H1 (cell line): ENCODE data around the gene CTNNA3. TPM values are rescaled to one million over a fixed set of nuclear protein-coding genes. Genes with fewer than 3 reads are reported as not detected.

Experiments used
- CTCF ChIA-PET: fragments of 300-600 bp; sonication (Branson Sonifier 250); formaldehyde crosslinking; loops from one replicate; lab custom pipeline; 2021; ENCODE audit not compliant: partially characterized antibody; lab: Charles Lee
- POLR2A ChIA-PET: fragments of 300-600 bp; sonication (Branson Sonifier 250); formaldehyde crosslinking; loops from one replicate; lab custom pipeline; 2021; ENCODE audit warnings: inconsistent platforms; ENCODE audit not compliant: partially characterized antibody; lab: Charles Lee
- DNase-seq, 2 experiments: peaks; one replicate each; pipeline versions ENCODE4 v3.0.0 to v3.0.0-alpha.2; 2010 to 2022; ENCODE audit warnings: low spot score in 2 of 2, low read depth in 1 of 2, mixed read lengths in 1 of 2
- FAIRE-seq: peaks from 2 replicates; lab custom pipeline; 2011; peaks lifted over from hg19 to GRCh38; lab: Jason Lieb, UNC
- H2AFZ ChIP-seq: 2 replicates; pipeline ENCODE4 v1.8.1; 2012; ENCODE audit warnings: low read length, inconsistent platforms
- H2AK5ac ChIP-seq: 2 replicates; pipeline ENCODE4 v1.6.1; 2013; ENCODE audit warnings: low read depth, low read length
- H2BK120ac ChIP-seq: replicated peaks from 2 replicates; pipeline ENCODE3; 2013; ENCODE audit warnings: low read depth, low read length, inconsistent platforms
- H2BK12ac ChIP-seq: 2 replicates; pipeline ENCODE4 v1.6.1; 2013; ENCODE audit warnings: low read depth, low read length
- H2BK15ac ChIP-seq: 2 replicates; pipeline ENCODE4 v1.6.1; 2013; ENCODE audit warnings: low read length
- H2BK20ac ChIP-seq: 2 replicates; pipeline ENCODE4 v1.6.1; 2013; ENCODE audit warnings: low read length
- H2BK5ac ChIP-seq: 2 replicates; pipeline ENCODE4 v1.6.1; 2013; ENCODE audit warnings: low read depth, low read length
- H3K14ac ChIP-seq: 2 replicates; pipeline ENCODE4 v1.6.1; 2013; ENCODE audit warnings: inconsistent platforms; ENCODE audit not compliant: insufficient read length
- H3K18ac ChIP-seq: 2 replicates; pipeline ENCODE4 v1.6.1; 2013; ENCODE audit warnings: low read length; ENCODE audit errors: extremely low read depth
- H3K23ac ChIP-seq: 2 replicates; pipeline ENCODE4 v1.6.1; 2013; ENCODE audit warnings: inconsistent platforms; ENCODE audit not compliant: insufficient read length
- H3K23me2 ChIP-seq: 2 replicates; pipeline ENCODE4 v1.6.1; 2013; ENCODE audit warnings: low read depth, low read length
- H3K27ac ChIP-seq: 2 replicates; pipeline ENCODE4 v1.6.1; 2011; ENCODE audit warnings: low read depth, low read length, inconsistent platforms
- H3K27me3 ChIP-seq, 4 experiments: replicated peaks in 1 of 4; 1 replicate in 1 of 4; 2 replicates in 3 of 4; pipeline versions ENCODE4 v1.6.1 to v1.8.1; 2011 to 2013; ENCODE audit warnings: low read length in 3 of 4, mild to moderate bottlenecking in 3 of 4, inconsistent platforms in 2 of 4, mixed read lengths in 2 of 4, moderate library complexity in 1 of 4; ENCODE audit not compliant: control insufficient read depth in 3 of 4, insufficient read depth in 3 of 4; ENCODE audit errors: extremely low read depth in 1 of 4
- H3K36me3 ChIP-seq, 4 experiments: 2 replicates each; pipeline versions ENCODE4 v1.6.1 to v1.8.1; 2011 to 2013; ENCODE audit warnings: mild to moderate bottlenecking in 4 of 4, low read length in 3 of 4, moderate library complexity in 2 of 4, control low read depth in 1 of 4, inconsistent platforms in 1 of 4; ENCODE audit not compliant: insufficient read depth in 4 of 4, control insufficient read depth in 2 of 4
- H3K4ac ChIP-seq: replicated peaks from 2 replicates; pipeline ENCODE3; 2013; ENCODE audit warnings: low read length, low read depth, mixed read lengths, inconsistent platforms; ENCODE audit not compliant: insufficient read length
- H3K4me1 ChIP-seq, 4 experiments: replicated peaks in 1 of 4; 1 replicate in 1 of 4; 2 replicates in 3 of 4; pipeline versions ENCODE4 v1.6.1 to v1.8.1; 2011 to 2013; ENCODE audit warnings: low read length in 3 of 4, inconsistent platforms in 2 of 4, mixed read lengths in 1 of 4; ENCODE audit not compliant: insufficient read depth in 4 of 4, control insufficient read depth in 3 of 4
- H3K4me2 ChIP-seq, 2 experiments: 2 replicates each; pipeline versions ENCODE4 v1.6.1 to v1.8.1; 2011 to 2013; ENCODE audit warnings: low read depth in 2 of 2, low read length in 2 of 2, control low read depth in 1 of 2, inconsistent platforms in 1 of 2, mild to moderate bottlenecking in 1 of 2; ENCODE audit not compliant: insufficient read depth in 1 of 2
- H3K4me3 ChIP-seq, 4 experiments: fragments of 200-600, 300-600 bp in 1 of 4; sonication (generic), shearing (Covaris generic), sonication (Bioruptor Twin) in 1 of 4; 2 replicates each; pipeline versions ENCODE4 v1.5.1 to v1.8.1; 2011 to 2016; ENCODE audit warnings: low read length in 4 of 4, low read depth in 3 of 4, control low read depth in 2 of 4, inconsistent platforms in 2 of 4, mild to moderate bottlenecking in 2 of 4, mixed read lengths in 1 of 4, moderate library complexity in 1 of 4; ENCODE audit not compliant: insufficient read depth in 2 of 4; ENCODE audit errors: extremely low read depth in 1 of 4
- H3K56ac ChIP-seq: replicated peaks from 2 replicates; pipeline ENCODE3; 2013; ENCODE audit warnings: low read depth, mild to moderate bottlenecking, mixed read lengths, low read length, inconsistent platforms; ENCODE audit not compliant: insufficient read length
- H3K79me1 ChIP-seq: 2 replicates; pipeline ENCODE4 v1.6.1; 2013; ENCODE audit warnings: low read depth, low read length, control low read depth
- H3K79me2 ChIP-seq, 2 experiments: 2 replicates each; pipeline versions ENCODE4 v1.6.1 to v1.8.1; 2012 to 2013; ENCODE audit warnings: low read length in 2 of 2, mild to moderate bottlenecking in 2 of 2, inconsistent platforms in 1 of 2; ENCODE audit not compliant: insufficient read depth in 2 of 2, control insufficient read depth in 1 of 2
- H3K9ac ChIP-seq, 4 experiments: replicated peaks in 1 of 4; 1 replicate in 1 of 4; 2 replicates in 3 of 4; pipeline versions ENCODE4 v1.6.1 to v1.8.1; 2011 to 2013; ENCODE audit warnings: low read depth in 3 of 4, low read length in 3 of 4, control low read depth in 2 of 4, mild to moderate bottlenecking in 2 of 4, moderate library complexity in 2 of 4, inconsistent platforms in 1 of 4; ENCODE audit errors: extremely low read depth in 1 of 4
- H3K9me3 ChIP-seq, 2 experiments: 2 replicates each; pipeline versions ENCODE4 v1.6.1 to v1.8.1; 2012 to 2013; ENCODE audit warnings: mild to moderate bottlenecking in 2 of 2, moderate library complexity in 2 of 2, control low read depth in 1 of 2, inconsistent platforms in 1 of 2, low read depth in 1 of 2, low read length in 1 of 2, mixed read lengths in 1 of 2; ENCODE audit not compliant: insufficient read depth in 2 of 2
- H4K20me1 ChIP-seq, 2 experiments: replicated peaks in 1 of 2; 2 replicates each; pipeline versions ENCODE3 to v1.8.1; 2011 to 2013; ENCODE audit warnings: inconsistent platforms in 2 of 2, low read length in 2 of 2, mild to moderate bottlenecking in 1 of 2; ENCODE audit not compliant: insufficient read depth in 2 of 2, control insufficient read depth in 1 of 2
- H4K5ac ChIP-seq: 2 replicates; pipeline ENCODE4 v1.6.1; 2013; ENCODE audit warnings: low read length, low read depth, mixed read lengths, inconsistent platforms; ENCODE audit not compliant: insufficient read length
- H4K8ac ChIP-seq: 2 replicates; pipeline ENCODE4 v1.8.0; 2013; ENCODE audit warnings: mild to moderate bottlenecking, moderate library complexity, low read length, inconsistent platforms; ENCODE audit not compliant: insufficient read depth; ENCODE audit errors: extremely low read depth
- H4K91ac ChIP-seq: replicated peaks from 2 replicates; pipeline ENCODE3; 2013; ENCODE audit warnings: low read length, mixed read lengths, inconsistent platforms; ENCODE audit not compliant: insufficient read length
- FOSL1 ChIP-seq: IDR thresholded peaks from 2 replicates; pipeline ENCODE4 v1.6.1; 2011; ENCODE audit warnings: mild to moderate bottlenecking, low read depth, low read length, moderate library complexity; ENCODE audit not compliant: insufficient read depth
- RAD21 ChIP-seq, 2 experiments: IDR thresholded peaks in 1 of 2; conservative IDR thresholded peaks in 1 of 2; 2 replicates each; pipeline ENCODE4 v1.6.1; 2011; ENCODE audit warnings: low read depth in 2 of 2, low read length in 2 of 2, improper control_type of control experiment in 1 of 2, inconsistent platforms in 1 of 2, mild to moderate bottlenecking in 1 of 2, moderate library complexity in 1 of 2
- SIRT6 ChIP-seq: IDR thresholded peaks from one replicate; pipeline ENCODE4 v1.7.1; 2012; ENCODE audit warnings: low read length, inconsistent platforms
- WGBS, 2 experiments: shearing (Covaris generic) in 1 of 2; methylation state at CpG; one replicate each; pipeline versions ENCODE4 v1.1.6 to v1.1.7; 2013 to 2015; ENCODE audit warnings: low lambda C conversion rate in 2 of 2, mixed read lengths in 2 of 2, inconsistent platforms in 1 of 2, low coverage in 1 of 2, missing lambda C conversion rate in 1 of 2; ENCODE audit not compliant: insufficient replicate concordance in 2 of 2, insufficient coverage in 1 of 2, insufficient read length in 1 of 2; ENCODE audit errors: extremely low coverage in 1 of 2, missing lambda C conversion rate in 1 of 2; 5-methylcytosine and 5-hydroxymethylcytosine counted together
- polyA plus RNA-seq, 7 experiments: library from polyadenylated mRNA; depleted of rRNA in 3 of 7; stranded (reverse) in 5 of 7; unstranded in 2 of 7; fragments of >200 nt in 5 of 7; fragments of 200-250 nt in 2 of 7; gene quantifications; 1 replicate in 5 of 7; 2 replicates in 1 of 7; 4 replicates in 1 of 7; pipeline versions ENCODE4 v1.2.1 to v1.2.3, GENCODE V29; 2011 to 2013; ENCODE audit warnings: missing spikeins in 2 of 7, mixed read lengths in 2 of 7
- total RNA-seq: library from RNA; stranded (reverse); fragmentation: NEBNext Ultra II Directional; extraction: Animal tissue kit (Norgen Biotek cat#: 25700); gene quantifications from 2 replicates; pipeline ENCODE4 v1.2.1, GENCODE V29; 2021
- TF ChIP-seq, protein P1 (sequence below), 3 experiments: IDR thresholded peaks; 1 replicate in 2 of 3; 2 replicates in 1 of 3; pipeline versions ENCODE4 v1.5.1 to v1.6.1; 2011; ENCODE audit warnings: low read length in 3 of 3, mild to moderate bottlenecking in 3 of 3, inconsistent platforms in 2 of 3, low read depth in 1 of 3, moderate library complexity in 1 of 3; ENCODE audit not compliant: insufficient read depth in 1 of 3; ENCODE audit errors: control extremely low read depth in 1 of 3

The CTNNA3 gene
- total and polyA plus RNA-seq, 2 of the 8 experiments (the other 6 are each of a cell fraction or from before 2014, with no cell fraction given) = 1.3 to 1.5 TPM

DNA sequence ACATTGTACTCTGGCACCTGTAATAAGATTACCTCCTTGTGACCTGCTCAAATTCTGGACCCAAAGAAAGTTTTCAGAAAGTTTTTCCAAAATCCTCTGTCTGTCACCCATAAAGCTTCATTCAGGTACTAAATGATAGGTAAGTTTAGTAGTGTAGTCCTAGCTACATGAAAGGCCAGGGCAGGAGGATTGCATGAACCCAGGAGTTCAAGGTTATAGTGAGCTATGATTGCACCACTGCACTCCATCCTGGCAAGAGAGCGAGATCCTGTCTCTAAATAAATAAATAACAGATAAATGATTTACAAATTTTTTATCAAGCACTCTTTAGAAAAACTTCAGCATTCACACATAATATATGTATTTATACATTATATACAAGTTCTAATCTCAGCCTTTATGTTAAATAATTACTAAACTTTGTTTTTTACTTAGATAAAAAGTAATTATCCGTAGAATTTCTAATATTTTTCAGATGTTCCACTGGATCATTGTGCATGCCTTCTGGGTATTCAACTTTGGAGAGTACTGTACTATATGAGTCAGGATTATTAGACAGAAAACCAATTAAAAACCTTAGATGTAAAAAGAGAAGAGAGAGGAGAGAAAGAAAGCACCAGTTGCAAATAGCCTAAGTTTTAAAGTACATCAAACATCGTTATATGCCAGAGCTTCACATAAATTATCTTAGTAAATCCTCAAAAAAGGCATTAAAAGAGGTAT is 407.1 kb downstream of the CTNNA3 start:
- Histone ChIP-seq H2BK15ac (no peak overlapping the region), H4K20me1 (no peaks in the 10 kb centered on the region), H3K27ac (no peak overlapping the region), H2BK12ac (no peak overlapping the region), H3K79me2 (no peaks in the 10 kb centered on the region), H3K4me1 (peaks cover 0 to 9% (median 0%) of the 10 kb centered on the region in 4 experiments; a peak in 4 of 7 replicates), H3K56ac (no peak overlapping the region), H3K4me3 (no peak overlapping the region), H3K9ac (no peak overlapping the region), H2AK5ac (no peak overlapping the region), H3K36me3 (no peaks in the 10 kb centered on the region), H3K14ac (no peak overlapping the region), H3K4ac (no peak overlapping the region), H4K5ac (no peak overlapping the region), H2BK20ac (no peak overlapping the region), H4K8ac (no peak overlapping the region), H3K9me3 (no peaks in the 10 kb centered on the region), H2BK120ac (no peak overlapping the region), H4K91ac (no peak overlapping the region), H3K18ac (no peak overlapping the region), H3K27me3 (no peaks in the 10 kb centered on the region), H3K79me1 (no peaks in the 10 kb centered on the region), H2AFZ (no peak overlapping the region), H3K23me2 (no peaks in the 10 kb centered on the region), H2BK5ac (no peak overlapping the region), H3K23ac (no peak overlapping the region), H3K4me2 (no peak overlapping the region)
- ChIA-PET CTCF (interaction anchor here (1.5 to 1.7 kb wide), 2 partner anchors 15 to 17 kb away, joined by 3 to 8 read pairs; no protein-coding TSS in a partner anchor), POLR2A (no interaction called here)
- FAIRE-seq (no peak), DNase-seq (no peak)
- TF ChIP-seq, protein P1, sequence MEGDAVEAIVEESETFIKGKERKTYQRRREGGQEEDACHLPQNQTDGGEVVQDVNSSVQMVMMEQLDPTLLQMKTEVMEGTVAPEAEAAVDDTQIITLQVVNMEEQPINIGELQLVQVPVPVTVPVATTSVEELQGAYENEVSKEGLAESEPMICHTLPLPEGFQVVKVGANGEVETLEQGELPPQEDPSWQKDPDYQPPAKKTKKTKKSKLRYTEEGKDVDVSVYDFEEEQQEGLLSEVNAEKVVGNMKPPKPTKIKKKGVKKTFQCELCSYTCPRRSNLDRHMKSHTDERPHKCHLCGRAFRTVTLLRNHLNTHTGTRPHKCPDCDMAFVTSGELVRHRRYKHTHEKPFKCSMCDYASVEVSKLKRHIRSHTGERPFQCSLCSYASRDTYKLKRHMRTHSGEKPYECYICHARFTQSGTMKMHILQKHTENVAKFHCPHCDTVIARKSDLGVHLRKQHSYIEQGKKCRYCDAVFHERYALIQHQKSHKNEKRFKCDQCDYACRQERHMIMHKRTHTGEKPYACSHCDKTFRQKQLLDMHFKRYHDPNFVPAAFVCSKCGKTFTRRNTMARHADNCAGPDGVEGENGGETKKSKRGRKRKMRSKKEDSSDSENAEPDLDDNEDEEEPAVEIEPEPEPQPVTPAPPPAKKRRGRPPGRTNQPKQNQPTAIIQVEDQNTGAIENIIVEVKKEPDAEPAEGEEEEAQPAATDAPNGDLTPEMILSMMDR (IDR thresholded peaks at IDR 0.05; ENCODE audit: control extremely low read depth in 1 of 3, insufficient read depth in 1 of 3, low read depth in 1 of 3, low read length in 3 of 3) = no peak
- TF ChIP-seq SIRT6 = no peak
- TF ChIP-seq FOSL1 = no peak
- TF ChIP-seq RAD21 (IDR thresholded peaks at IDR 0.05 in 1 of 2, conservative IDR thresholded peaks at IDR 0.05 in 1 of 2; ENCODE audit: low read depth in 2 of 2, low read length in 2 of 2) = no peak
- WGBS, 2 experiments = 90% methylated on average over 3 of the region's 3 CpGs; no CpG with 5 or more reads in 1 of the 2 experiments
